ENCODE results near the gene AGFG2.

AGFG2 gene

DNA sequence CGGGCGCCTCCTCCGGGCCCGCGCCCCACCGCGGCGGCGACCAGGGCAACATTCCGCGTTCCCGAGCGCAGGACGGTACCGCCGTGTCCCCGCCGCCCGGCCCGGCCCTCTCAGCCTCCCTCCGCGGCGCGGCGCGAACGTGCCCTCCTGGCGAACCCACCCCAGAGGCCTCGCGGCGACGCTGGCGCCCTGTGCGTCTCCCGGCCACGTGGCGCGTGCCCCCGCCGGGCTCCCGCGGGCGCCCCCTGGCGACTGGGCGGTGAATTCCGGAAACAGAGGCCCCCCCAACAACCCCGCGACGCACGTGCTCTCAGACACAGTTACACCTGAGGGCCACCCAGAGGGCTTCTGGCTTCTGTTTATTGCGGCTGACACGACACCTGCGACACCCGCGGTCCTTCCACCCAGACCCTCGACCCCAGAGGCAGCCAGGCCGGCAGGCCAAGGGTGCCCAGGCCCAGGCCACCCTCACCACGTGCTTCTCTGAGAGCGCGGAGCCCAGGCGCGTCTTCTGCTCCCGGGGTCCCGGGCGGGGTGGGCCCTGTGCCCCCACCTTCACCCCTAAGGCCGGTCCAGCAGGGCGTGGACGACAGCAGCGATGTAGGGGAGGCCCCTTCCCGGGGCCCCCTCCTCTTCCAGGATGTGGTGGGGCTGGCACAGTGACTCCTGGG is 34.8 kb downstream of the AGFG2 start, which contains the start of gene SAP25:
Gene SAP25, minus strand, starts transcription at position 210 of the 671 bp plus-strand sequence. Its CDS starts 158 bp downstream, at position 52.
- no peak for DNase-seq

DNA sequence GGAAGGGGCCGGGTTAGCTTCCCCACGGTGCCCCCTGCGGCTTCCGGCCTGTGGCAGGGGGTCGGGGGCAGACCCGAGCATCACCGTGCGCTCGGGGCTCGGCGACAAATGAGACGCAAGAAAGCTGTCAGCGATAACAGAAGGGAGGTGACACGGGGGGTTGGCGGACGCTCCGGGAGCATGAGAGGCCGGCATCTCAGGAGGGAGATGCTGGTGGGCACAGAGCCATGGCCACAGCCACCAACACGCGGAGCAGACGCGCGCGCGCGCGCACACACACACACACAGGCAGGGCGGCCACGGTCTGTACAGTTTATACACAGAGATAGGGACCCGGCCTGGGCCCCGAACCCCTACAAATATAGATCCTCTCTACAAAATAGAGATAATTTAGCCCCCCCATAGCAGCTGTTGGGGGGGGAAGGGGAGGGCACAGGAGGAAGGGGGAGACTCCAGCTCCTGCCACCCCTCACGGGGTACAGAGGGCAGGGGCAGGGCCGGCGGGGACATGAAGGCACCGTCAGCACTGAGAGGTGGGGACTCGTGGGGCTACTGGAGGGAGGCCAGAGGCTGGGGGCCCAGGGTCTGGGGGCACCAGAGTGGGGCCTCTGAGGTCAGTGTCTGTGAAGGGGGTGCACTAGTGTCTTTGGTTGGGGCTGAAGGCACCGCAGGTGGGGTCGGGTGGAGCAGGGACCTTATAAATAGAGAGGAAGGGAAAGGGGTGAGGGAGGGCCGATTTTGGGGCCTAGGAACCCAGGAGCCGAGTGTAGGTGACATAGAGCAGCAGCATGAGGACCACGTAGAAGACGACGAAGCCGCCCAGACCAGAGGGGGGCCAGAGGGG is 35.6 kb downstream of the AGFG2 start:
- no peak for DNase-seq

DNA sequence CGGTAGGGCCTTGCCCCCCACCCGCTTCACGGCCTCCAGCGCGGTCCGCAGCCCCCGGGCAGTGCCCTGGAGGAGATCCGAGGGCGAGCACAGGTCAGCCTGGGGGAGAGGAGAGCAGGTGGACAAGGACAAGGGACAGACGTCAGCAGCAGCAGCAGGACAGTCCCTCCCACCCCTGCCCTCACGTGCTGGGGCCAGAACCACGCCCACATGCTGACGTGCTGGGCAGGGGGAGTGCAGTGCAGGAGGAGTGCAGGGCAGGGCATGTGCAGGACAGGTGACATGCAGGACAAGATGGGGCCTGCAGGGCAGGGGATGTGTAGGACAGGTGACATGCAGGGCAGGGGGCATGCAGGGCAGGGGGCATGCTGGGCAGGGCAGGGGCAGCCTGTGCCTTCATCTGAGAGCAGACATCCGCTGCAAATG is 36.2 kb downstream of the AGFG2 start:
- no peak for DNase-seq

DNA sequence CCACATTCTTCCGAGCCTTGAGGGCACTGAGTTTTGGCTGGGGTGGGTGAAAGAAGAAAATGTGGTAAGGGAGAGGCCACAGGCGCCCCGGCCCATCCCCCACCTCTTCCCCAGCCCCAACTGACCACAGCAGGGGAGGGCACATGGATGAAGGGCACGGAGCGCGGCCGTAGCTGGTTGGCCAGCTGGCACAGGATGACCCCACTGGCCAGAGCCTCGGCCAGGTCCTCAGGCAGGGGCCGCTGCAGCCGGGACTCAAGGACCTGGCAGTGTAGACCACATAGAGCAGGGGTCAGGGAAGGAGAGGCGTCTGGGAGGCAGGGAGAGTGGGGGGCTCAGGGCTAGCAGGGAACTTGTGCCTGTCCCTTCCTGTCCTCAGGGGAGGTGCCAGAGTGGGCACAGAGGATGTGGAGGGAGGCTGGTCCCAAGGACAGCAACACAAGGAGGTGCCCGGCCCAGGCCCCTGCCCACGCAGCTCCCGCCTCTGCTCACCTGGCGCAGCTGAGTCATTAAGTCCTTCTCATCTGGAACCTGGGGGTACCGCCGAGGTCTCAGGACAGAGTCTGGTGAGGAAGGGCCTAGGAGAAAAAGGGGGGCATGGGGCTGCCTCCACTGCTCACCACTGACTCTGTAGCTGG is 36.9 kb downstream of the AGFG2 start:
- DNase-seq = no peak

DNA sequence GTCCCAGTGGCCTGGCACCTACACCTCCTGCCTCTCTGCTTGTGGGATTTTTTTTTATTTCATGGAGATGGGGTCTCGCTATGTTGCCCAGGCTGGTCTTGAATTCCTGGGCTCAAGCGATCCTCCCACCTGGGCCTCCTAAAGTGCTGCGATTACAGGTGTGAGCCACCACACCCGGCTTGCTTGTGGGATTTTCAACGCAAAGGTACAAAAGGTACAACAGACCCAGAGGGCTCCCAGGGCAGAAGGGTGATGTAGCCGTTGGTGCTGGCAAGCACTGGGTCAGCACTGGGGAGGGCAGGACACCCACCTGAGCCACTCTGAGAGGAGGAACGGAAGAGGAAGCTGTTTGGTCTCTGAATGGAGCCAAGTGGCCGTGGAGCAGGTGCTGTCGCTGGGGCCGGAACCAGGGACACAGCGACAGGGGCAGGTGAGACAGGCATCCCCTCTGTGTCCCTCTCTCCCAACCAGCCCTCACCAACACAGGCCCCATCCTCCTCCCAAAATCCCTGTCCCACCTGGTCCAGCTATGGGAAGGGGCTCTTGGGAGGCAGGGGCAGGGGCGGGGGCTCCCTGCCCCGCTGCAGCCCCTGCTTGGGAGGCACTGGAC is 37.5 kb downstream of the AGFG2 start:
- no peak for DNase-seq

DNA sequence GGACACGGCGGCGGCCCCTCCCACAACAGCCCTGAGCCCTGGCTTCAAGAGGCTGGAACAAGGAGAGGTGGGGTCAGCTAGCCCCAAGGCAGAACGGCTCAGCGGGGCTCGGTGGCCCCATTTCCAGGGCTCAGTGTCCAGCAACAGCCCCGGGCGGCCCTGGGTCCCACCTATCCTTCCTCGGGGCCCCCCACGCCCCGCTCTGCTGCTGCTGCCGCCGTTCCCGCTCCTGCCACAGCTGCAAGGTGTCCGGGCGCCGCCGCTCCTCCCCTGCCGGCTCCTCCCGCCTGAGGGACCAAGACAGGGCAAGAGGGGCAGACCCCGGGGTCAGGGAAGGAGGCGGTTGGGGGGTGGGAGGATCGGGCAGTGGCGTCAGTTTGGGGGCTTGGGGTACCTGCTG is 38.1 kb downstream of the AGFG2 start:
- no peak for DNase-seq

DNA sequence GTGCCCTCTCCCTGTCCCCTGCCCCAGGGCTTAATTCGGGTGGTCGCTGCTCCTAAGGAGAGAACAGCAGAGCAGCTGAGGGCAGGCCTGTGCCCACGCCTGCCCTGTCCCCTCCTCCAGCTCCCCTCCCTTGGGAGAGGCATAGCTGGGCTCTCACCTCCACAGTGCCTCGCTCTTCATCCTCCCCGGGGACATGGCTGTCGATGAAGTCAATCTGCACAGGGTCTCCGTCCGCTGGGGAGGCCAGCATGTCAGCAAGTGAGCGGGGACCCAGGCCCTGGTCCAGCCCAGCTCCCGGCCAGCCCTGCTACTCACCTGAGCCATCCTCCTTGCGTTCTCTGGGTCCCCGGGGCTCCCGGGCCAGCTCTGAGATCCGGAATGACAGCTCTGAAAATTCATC is 38.5 kb downstream of the AGFG2 start:
- DNase-seq = no peak

DNA sequence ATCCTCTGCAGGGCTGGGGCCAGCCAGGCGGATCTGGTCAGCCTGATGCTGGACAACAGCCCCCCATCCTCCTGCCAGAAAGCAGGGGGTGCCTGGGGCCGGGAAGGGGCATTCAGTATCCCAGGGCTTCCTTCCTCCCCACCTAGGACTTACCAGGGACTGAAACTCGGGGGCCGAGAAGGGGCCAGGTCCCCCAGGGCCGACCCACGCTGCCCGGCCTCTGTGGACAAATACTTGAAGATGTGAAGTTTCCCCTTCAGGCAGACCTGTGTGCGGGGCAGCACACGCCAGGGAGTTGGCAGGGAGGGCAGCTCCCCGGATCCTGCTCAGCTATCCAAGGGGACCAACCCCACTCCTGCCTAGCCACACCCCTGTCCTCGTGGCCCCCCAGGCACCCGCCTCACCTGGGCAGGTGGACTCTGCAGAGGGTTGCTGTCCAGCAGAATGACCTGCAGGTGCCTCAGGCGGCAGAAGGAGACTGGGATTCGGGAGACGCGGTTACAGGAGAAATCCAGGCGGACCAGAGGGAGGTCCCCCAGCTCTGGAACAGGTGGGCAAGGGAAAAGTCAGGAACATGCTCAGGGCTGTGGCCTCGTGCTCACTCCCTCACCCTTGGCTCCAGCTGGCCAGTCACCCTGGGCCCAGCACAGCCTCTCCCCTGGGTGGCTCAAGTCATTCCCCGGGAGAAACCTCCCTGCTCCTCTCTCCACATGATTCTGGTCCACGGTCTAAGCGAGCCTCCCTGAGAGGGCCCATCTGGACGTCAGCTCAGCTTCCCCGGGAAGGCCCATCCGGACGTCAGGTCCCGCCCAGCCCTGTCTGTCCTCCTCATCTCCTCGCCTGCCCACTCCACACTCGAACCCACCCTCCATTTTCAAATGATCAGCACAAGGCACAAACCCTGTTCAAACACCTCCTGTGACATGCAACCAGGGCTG is 39.5 kb downstream of the AGFG2 start:
- DNase-seq = no peak

DNA sequence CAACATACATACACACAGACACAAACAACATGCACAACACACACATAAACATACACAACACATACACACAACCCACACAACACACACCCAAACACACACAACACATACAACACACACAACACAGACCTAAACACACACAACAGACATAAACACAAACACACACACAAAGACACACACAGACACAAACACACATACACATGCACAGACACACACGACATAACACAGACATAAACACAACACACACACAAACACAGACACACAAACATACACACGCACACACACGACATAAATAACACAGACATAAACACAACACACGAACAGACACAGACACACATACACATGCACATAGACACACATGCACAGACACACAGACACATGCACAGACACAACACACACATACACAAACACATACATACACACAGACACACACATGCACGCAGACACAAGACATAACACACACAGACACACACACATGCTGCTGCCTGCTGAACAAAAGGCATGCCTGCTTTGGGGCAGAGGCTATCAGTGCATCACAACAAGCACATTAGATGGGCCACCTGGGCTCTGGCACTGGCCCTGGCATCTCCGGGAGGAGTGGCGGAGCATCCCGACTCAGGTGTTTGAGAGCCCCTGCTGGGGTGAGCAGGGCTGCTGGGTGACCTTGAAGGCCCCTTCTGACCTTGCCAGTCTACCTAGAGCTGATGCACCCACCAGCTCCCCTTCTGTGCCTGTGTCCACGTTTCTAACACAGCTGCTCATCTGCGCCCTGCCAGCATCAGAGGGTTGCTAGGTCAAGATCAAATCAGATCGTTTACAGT is 41.7 kb downstream of the AGFG2 start:
- DNase-seq = no peak

DNA sequence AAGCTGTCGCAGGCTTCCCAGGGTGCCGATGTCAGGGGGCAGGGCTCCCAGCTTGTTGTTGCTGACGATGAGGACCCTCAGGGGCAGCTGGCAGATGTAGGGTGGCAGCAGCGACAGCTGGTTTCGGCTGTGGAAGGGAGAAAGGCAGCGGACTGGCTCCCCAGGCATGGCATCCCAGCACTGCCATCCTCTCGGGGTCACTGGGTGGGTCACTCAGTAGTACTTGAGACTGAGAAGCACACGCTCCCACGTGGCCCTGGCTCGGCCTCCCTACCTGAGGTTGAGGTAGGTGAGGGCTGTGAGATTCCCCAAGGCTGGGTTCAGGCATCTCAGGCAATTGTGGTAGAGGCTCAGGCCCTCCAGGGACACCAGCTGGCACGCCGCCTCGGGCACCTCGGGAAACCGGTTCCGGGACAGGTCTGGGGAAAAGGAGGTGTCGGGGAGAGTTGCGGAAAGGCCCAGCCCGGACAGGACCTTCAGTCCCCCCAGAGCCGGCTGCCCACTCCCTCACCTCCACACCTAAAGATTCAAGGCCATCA is 43.1 kb downstream of the AGFG2 start:
- DNase-seq = no peak

DNA sequence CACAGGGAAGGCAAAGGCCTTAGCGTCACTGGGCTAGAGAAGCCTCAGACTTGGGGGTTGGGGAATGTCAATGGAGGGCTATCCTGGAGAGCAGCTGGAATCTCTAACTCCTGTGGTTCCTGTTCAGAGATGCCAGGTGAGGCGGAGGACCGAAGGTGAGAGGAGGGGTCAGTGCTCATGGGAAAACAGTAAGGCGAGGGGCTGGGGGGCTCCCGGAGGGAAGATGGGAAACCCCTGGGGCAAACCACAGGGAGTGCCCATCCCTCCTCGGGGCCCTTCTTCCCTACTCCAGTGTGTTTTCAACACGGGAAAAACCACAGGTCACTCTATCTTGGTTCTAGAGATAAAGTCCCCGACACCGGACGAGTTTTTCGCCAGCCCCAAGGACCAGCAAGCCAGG is 43.6 kb downstream of the AGFG2 start:
- no peak for DNase-seq

DNA sequence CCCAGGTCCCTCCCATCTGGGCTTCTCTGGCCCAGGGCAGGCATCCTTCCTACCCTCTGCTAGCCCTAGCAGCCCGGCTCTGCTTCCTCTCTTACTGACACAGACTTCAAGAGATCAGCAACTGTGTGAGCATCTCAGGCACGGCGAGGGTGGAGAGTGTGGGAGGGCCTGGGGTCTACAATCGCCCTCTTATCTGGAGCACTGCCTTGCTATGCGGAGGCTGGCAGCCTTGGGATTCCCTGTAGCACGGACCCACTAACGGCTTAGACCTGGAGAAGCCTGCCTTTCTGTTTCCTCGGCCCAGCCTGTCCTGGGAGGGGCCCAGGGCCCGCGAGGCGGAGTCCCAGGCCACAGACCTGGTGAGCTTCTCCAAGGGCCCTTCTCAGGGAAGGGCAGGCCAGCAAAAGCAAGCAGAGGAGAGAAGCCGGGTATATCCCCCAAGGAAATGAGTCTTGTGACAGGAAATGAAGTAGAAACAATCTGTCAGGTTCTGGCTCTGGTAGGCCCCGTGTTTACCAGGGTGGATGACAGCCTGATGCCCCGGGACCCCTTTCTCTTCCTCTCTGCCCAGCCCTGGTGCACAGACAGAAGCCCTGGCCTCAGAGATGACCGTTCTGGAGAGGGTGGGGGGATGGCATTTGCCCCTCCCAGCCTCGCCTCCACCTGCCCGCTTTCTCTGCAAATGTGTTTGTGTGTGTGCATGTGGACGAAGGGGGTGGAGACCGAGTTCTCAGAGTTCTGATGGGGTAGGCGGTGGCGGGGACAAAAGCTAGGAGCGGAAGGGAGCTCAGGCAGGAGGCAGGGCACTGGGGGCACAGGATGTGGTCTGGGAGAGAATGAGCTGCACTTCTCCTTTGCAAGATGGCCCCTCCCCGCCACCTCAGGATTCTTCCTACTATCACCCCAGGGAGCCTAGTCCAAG is 44.4 kb downstream of the AGFG2 start:
- DNase-seq = peak in 2 of 4 experiments; percentile 38 to 48

DNA sequence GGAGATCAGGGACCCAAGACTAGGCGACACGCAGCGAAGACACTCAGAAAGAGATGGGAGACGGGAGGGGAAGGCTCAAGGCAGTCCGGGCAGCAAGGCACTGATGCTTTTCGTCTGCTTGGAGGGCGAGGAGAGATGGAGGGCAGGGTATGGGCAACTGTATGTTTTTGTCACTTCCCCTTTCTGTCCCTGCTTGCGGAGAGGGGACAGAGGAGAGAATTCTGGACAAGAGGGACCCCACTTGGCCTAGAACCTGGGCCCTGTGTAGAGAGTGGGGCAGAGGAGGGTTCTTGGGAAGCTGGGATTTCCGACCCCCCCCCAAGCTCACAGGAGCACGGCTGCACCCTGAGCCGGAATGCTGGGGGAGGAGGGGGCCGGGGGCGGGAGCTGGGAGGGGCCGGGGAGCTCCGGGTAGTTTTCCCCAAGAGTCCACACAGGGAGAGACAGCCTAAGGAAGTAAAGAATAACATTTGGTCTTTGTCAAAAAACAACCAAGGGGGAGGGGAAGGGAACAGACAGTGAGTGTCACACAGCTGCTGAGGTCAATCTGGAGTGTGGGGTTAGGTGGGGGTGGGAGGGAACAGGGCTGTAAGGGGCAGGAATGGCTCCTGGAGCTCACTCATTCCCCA is 45.2 kb downstream of the AGFG2 start:
- no peak for DNase-seq

DNA sequence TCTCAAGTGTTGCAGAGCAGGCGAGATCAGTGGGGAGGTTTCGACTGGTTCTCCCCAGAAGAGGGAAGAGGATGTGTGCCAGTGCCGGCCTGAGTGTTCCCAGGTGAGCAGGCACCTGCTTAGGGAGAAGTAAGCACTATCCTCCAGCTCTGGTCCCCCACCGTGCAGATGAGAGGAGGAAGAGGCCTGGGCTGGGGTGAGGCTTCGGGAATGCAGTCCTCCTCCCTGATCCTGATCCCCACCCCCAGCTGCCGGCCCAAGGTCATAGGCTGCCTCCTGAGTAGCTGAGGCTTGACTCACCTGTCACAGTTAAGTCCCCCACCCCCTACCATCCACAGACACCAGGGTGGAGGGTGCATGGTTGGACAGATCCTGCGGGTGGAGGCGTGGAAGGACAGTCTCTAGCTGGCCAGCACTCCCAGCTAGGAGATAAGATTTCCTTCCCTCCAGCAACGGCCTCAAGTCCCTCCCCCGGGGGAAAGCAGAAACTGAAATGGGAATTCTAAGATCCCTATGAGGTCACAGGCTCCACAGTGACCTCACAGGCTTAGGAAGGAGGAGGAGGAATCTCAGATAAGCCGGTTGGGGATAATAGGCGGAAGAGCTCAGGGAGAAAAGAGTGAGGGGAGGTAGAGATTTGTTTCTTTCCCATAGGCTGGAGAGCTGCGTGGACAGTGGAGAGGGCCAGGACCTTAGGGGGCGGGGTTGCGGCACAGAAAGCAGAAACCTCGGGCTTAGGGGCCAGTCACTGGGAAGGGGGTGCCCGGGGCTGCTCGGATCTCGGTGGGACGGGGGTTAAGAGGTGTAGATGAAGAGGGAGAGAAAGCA is 45.9 kb downstream of the AGFG2 start:
- DNase-seq = no peak

DNA sequence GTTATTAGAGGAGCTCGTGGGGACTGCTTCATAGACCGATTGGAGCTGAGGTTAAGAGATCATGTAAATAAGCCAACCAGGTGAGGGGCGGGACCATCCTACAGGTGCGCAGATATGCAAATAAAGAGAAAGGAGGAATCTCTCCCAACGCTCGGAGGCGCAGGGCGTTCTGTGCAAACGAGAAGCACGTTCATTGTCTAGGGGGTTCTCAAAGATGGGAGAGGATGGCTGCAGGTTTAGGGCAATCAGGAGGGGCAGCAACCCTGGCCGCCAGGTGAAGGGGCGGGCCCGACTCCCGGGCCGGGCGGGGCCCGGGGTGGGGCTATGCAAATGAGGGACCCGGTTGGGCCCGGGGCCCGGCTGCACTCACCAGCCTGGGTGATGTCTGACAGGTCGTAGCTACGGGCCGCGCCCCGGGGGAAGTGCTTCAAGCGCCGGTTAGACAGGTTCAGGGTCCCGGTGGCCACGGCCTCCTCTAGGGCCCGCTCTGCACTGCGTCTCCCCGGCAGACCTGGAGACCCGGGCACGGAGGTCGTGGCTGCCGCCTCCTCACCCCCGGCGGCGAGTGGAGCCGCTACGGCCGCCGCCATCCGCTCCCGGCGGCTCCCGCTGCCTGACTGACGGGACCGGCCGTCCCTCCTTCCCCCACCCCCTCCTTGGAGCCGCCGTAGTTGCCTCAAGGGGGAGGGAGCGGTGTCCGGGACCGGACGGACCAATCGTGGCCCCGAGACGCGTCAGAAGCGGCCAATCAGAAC is 46.7 kb downstream of the AGFG2 start, which contains the start of gene LRCH4:
Gene LRCH4, minus strand, starts transcription at position 619 of the 755 bp plus-strand sequence. Its CDS starts 29 bp downstream, at position 590.
- DNase-seq = peak in 3 of 4 experiments; percentile 42 to 62 (median 59)

DNA sequence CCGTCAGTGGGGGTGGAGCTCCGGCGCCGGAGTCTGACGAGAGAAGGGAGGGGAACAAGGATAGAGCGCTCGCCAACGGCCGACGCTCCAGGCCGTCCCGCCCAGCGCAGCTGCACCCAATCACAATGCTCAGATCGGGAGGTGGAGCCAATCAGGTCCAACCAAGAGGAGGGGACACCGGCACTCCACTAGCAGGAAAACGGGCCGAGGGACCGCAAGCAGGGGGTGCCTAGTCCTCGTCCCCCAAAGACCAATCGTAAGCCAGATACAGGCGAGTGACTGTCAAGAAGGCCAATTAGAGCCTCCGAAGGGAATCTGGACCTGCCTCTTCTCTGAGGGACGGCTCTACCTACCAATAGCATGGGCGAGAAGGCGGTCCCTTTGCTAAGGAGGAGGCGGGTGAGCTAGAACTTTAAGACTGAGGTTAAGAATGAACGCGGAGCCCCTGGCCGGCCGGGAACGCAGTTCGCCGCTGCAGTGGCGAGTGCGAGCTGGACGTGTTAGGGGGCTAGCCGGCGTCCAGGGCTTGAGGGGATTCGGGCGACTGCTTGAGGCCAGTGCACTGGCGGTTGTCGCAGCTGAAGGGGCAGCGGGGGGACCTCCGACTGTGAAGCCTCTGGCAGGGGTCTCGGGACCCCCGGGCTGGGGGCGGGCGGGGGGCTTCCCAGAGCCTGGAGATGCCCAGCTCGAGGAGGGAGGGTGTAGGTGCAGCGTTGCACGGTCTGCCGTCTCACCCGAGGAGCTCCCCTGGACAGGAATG is 47.4 kb downstream of the AGFG2 start, which contains the start of gene FBXO24:
Gene FBXO24, plus strand, starts transcription at position 63 of the 760 bp plus-strand sequence. Its CDS starts 298 bp downstream, at position 361.
- DNase-seq = peak; percentile 93 to 100 (median 98)

Data from activated naive CD4-positive, alpha-beta T cell (primary cell).